Uterus (tissue), 4 donors: ENCODE measurements around the gene GNAT2. TPM values are rescaled to one million over a fixed set of nuclear protein-coding genes. Genes with fewer than 3 reads are reported as not detected.

Source experiments
- DNase-seq, 2 donors: peaks; one replicate each; pipeline ENCODE4 v3.0.0-alpha.2; 2019 to 2020
- H3K27ac ChIP-seq, 2 donors: fragments of 200-600 bp; sonication (generic); 1 replicate in 1 of 2; 2 replicates in 1 of 2; pipeline ENCODE4 v1.5.1; 2016 to 2018
- H3K27me3 ChIP-seq, 2 donors: fragments of 200-600 bp; sonication (generic); one replicate each; pipeline ENCODE4 v1.5.1; 2018 to 2019; ENCODE audit warnings: control low read depth in 1 of 2
- H3K36me3 ChIP-seq, 2 donors: fragments of 200-600 bp; sonication (generic); one replicate each; pipeline ENCODE4 v1.5.1; 2019; ENCODE audit warnings: control low read depth in 1 of 2
- H3K4me1 ChIP-seq, 2 donors: fragments of 200-600 bp; sonication (generic); one replicate each; pipeline ENCODE4 v1.5.1; 2018 to 2019; ENCODE audit warnings: control low read depth in 1 of 2
- H3K4me3 ChIP-seq, 2 donors: fragments of 200-600 bp; sonication (generic); 1 replicate in 1 of 2; 2 replicates in 1 of 2; pipeline ENCODE4 v1.5.1; 2018 to 2019; ENCODE audit warnings: mild to moderate bottlenecking in 1 of 2
- H3K9me3 ChIP-seq, 2 donors: fragments of 200-600 bp; sonication (generic); one replicate each; pipeline ENCODE4 v1.5.1; 2019; ENCODE audit warnings: control low read depth in 1 of 2
- CTCF ChIP-seq, 4 experiments: fragments of 200-600 bp in 2 of 4; fragments of 450-650 bp in 2 of 4; sonication (generic) in 2 of 4; IDR thresholded peaks; one replicate each; pipeline ENCODE4 v1.5.1; 2016 to 2019; ENCODE audit warnings: antibody characterized with exemption in 4 of 4, mild to moderate bottlenecking in 2 of 4, moderate library complexity in 1 of 4
- POLR2A ChIP-seq, 2 donors: fragments of 450-650 bp; IDR thresholded peaks; one replicate each; pipeline ENCODE4 v1.6.1; 2016; ENCODE audit warnings: antibody characterized with exemption in 2 of 2, mild to moderate bottlenecking in 1 of 2, moderate library complexity in 1 of 2
- intact Hi-C: fragments of 100-400 bp; cut with DNase I; formaldehyde crosslinking; loops from one replicate; pipeline ENCODE4 v1.15.1; 2023; ENCODE audit warnings: low total_unique reads
- total RNA-seq, 4 donors: library from RNA; depleted of rRNA in 3 of 4; stranded (reverse); fragments of >200 nt in 3 of 4; gene quantifications; one replicate each; pipeline versions ENCODE4 v1.1.0 to v1.2.4, GENCODE V29; 2014 to 2023
- donor health status: DM: yes; HTN: yes; CAD: no.

Gene GNAT2
- total RNA-seq, 4 donors from 2014 or later = not detected

GRCh38 chr1:109639063-109639840 lies 19.8 kb upstream of the GNAT2 start:
- H3K4me1 ChIP-seq = peaks cover 4 to 6% of the 10 kb centered on the region in 2 donors
- H3K36me3 ChIP-seq = no peaks in the 10 kb centered on the region
- no peak overlapping the region for H3K4me3 ChIP-seq
- DNase-seq = no peak
- no peaks in the 10 kb centered on the region for H3K27me3 ChIP-seq
- intact Hi-C loops = loop anchor here (10.0 kb wide), 1 partner anchor 94 kb away; the partner anchor contains the start of gene GNAI3
- no peaks in the 10 kb centered on the region for H3K9me3 ChIP-seq
- H3K27ac ChIP-seq = no peak overlapping the region
- TF ChIP-seq CTCF (IDR thresholded peaks at IDR 0.05) = no peak
- TF ChIP-seq POLR2A (IDR thresholded peaks at IDR 0.05) = no peak

GRCh38 chr1:109637446-109637845 lies 18.0 kb upstream of the GNAT2 start:
- Histone ChIP-seq H3K4me3 (no peak overlapping the region), H3K4me1 (peaks cover 4 to 6% of the 10 kb centered on the region in 2 donors), H3K9me3 (no peaks in the 10 kb centered on the region), H3K27me3 (no peaks in the 10 kb centered on the region), H3K27ac (no peak overlapping the region), H3K36me3 (no peaks in the 10 kb centered on the region)
- TF ChIP-seq POLR2A (IDR thresholded peaks at IDR 0.05) = no peak
- no peak for TF ChIP-seq CTCF (IDR thresholded peaks at IDR 0.05)
- intact Hi-C loops = loop anchor here (10.0 kb wide), 1 partner anchor 93 kb away; the partner anchor contains the start of gene GNAI3
- DNase-seq = no peak

DNA sequence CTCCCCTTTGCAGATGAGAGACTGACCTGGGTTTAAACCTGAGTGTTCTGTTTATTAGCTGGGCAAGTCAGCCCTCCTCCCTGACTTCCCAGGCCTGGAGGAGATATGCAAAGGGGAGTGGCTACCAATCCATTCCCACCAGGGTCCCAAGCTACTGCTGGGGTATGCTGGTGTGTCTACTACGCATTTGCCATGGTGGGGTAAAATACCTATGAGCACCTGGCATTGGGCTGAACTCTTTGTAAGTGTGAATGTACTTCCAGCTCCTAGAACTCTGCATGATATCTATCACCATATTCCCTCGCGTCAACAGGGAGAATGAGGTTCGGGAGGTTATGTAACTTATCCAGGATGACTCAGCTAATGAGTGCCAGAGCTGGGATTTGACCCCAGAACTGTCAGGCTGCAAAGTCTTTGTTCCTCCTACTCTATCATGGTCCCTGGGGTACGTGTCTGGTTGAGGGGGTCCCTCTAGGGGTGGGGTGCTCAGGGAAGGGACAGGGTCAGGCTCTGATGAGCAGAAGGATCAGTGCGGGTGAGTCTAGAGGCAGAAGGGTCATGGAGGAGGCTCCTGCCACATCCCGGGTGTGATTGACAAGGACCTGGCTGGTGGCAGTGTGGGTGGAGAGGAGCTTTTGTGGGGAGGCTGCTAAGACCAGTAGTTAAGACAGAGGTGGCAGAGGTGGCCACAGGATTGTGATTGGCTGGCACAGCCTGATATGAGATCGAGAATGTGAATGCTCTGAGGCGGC lies 17.0 kb upstream of the GNAT2 start:
- intact Hi-C loops = loop anchor here (10.0 kb wide), 1 partner anchor 92 kb away; the partner anchor contains the start of gene GNAI3
- Histone ChIP-seq H3K36me3 (no peaks in the 10 kb centered on the region), H3K27me3 (no peaks in the 10 kb centered on the region), H3K27ac (peak overlapping the region in 1 of 2 donors; percentile 44), H3K9me3 (no peaks in the 10 kb centered on the region), H3K4me3 (no peak overlapping the region), H3K4me1 (peaks cover 4 to 6% of the 10 kb centered on the region in 2 donors)
- DNase-seq = no peak
- TF ChIP-seq CTCF (IDR thresholded peaks at IDR 0.05) (no peak), POLR2A (IDR thresholded peaks at IDR 0.05) (no peak)

GRCh38 chr1:109635862-109636200 lies 16.4 kb upstream of the GNAT2 start:
- Histone ChIP-seq H3K27ac (no peak overlapping the region), H3K36me3 (no peaks in the 10 kb centered on the region), H3K27me3 (no peaks in the 10 kb centered on the region), H3K9me3 (no peaks in the 10 kb centered on the region), H3K4me3 (no peak overlapping the region), H3K4me1 (peaks cover 4 to 6% of the 10 kb centered on the region in 2 donors)
- no peak for DNase-seq
- TF ChIP-seq CTCF (IDR thresholded peaks at IDR 0.05) (no peak), POLR2A (IDR thresholded peaks at IDR 0.05) (no peak)
- intact Hi-C loops = loop anchor here (10.0 kb wide), 1 partner anchor 91 kb away; the partner anchor contains the start of gene GNAI3
